Liver (tissue), 2 donors: ENCODE results near the gene SYNJ2.

ENCODE experiments used
- REST ChIP-seq: IDR thresholded peaks from 2 replicates; pipeline ENCODE4 v1.6.1; 2016; ENCODE audit warnings: antibody characterized with exemption, mild to moderate bottlenecking
- YY1 ChIP-seq: IDR thresholded peaks from 2 replicates; pipeline ENCODE4 v1.6.1; 2016; ENCODE audit warnings: antibody characterized with exemption, mild to moderate bottlenecking
- TF ChIP-seq, protein P1 (sequence below): fragments of 150-350 bp; IDR thresholded peaks from 2 replicates; pipeline ENCODE4 v1.5.1; 2017; ENCODE audit warnings: improper control_type of control experiment, low read depth, low read length; ENCODE audit not compliant: missing input control
- TF ChIP-seq, protein P2 (sequence below): IDR thresholded peaks from 2 replicates; pipeline ENCODE4 v1.6.1; 2016; ENCODE audit warnings: antibody characterized with exemption
- donor health status: healthy.

- TF ChIP-seq, protein P1, sequence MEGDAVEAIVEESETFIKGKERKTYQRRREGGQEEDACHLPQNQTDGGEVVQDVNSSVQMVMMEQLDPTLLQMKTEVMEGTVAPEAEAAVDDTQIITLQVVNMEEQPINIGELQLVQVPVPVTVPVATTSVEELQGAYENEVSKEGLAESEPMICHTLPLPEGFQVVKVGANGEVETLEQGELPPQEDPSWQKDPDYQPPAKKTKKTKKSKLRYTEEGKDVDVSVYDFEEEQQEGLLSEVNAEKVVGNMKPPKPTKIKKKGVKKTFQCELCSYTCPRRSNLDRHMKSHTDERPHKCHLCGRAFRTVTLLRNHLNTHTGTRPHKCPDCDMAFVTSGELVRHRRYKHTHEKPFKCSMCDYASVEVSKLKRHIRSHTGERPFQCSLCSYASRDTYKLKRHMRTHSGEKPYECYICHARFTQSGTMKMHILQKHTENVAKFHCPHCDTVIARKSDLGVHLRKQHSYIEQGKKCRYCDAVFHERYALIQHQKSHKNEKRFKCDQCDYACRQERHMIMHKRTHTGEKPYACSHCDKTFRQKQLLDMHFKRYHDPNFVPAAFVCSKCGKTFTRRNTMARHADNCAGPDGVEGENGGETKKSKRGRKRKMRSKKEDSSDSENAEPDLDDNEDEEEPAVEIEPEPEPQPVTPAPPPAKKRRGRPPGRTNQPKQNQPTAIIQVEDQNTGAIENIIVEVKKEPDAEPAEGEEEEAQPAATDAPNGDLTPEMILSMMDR: no peak
- TF ChIP-seq, protein P2, sequence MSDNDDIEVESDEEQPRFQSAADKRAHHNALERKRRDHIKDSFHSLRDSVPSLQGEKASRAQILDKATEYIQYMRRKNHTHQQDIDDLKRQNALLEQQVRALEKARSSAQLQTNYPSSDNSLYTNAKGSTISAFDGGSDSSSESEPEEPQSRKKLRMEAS: no peak
- TF ChIP-seq REST (no peak), YY1 (no peak)
Measured at GRCh38 chr6:157974341-157974894, 7.2 kb upstream of the SYNJ2 start.
